Mesodermal cell (in vitro differentiated cells): Measurements from ENCODE around the gene C1R.

Source experiments
- H3K27ac ChIP-seq: 2 replicates; pipeline ENCODE4 v1.7.0; 2013; ENCODE audit warnings: mild to moderate bottlenecking, low read depth, low read length, moderate library complexity; ENCODE audit not compliant: severe bottlenecking
- H3K36me3 ChIP-seq: 2 replicates; pipeline ENCODE4 v1.7.1; 2013; ENCODE audit warnings: mild to moderate bottlenecking, low read length, moderate library complexity; ENCODE audit not compliant: control insufficient read depth, insufficient read depth
- H3K4me1 ChIP-seq: one replicate; pipeline ENCODE4 v1.7.1; 2013; ENCODE audit warnings: mild to moderate bottlenecking, low read length; ENCODE audit not compliant: insufficient read depth, control insufficient read depth, poor library complexity, severe bottlenecking
- H3K4me3 ChIP-seq: 2 replicates; pipeline ENCODE4 v1.7.0; 2013; ENCODE audit warnings: low read length, control low read depth, mild to moderate bottlenecking; ENCODE audit not compliant: insufficient read depth, poor library complexity, severe bottlenecking; ENCODE audit errors: extremely low read depth
- H3K9me3 ChIP-seq: 2 replicates; pipeline ENCODE4 v1.7.1; 2013; ENCODE audit warnings: mild to moderate bottlenecking, low read length, moderate library complexity; ENCODE audit not compliant: control insufficient read depth
- WGBS, 2 experiments: methylation state at CpG; one replicate each; pipeline ENCODE4 v1.1.5; 2013; ENCODE audit warnings: missing lambda C conversion rate in 2 of 2; ENCODE audit not compliant: insufficient coverage in 2 of 2; 5-methylcytosine and 5-hydroxymethylcytosine counted together

C1R gene

GRCh38 chr12:7096979-7097378 is 4.7 kb upstream of the C1R start:
- Histone ChIP-seq H3K4me1 (no peaks in the 10 kb centered on the region), H3K27ac (no peak overlapping the region), H3K9me3 (no peaks in the 10 kb centered on the region), H3K4me3 (no peak overlapping the region), H3K36me3 (peaks cover 5% of the 10 kb centered on the region)
- WGBS, 2 experiments: 91 to 95% methylated on average over 18 of the region's 19 CpGs

DNA sequence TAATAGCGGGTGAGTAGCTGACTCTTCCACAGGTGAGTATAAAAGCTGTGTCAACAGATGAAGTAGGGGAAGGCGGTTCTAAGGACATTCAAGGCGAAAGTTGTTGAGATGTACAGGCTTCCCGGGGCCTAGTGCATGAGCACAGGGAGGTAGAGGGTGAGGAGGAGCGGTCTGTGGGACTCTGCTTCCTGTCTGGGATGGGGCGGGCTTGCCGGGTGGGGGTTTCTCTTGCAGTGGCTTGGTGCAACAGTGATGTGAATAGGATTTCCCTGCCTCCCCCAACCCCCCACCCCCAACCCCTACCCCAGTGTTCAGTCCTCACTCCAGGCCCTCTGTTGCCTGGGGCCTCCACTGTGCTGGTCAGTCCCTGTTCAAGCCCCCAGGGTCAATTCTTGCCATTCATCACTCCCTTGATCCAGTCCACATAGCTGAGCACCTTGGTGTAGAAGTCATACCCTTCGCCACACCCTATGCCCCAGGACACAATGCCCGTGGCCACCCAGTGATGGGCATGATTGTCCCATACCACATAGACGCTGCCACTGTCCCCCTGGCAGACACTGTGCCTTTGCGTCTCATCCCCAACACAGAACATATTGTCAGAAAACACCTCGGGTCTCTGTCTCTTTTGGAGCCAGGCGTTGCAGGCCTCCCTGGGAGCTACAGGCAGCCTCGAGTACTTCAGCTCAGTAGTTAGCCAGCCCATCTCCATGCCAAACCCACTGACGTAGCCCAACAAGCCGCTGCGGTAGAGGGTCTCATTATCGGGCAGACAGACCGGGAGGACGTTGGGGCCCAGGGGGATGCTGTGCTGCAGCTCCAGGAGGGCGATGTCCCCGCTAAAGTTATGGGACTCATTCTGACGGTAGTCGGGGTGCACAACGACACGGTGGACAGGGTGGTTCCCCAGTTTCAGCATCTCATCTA is 4.0 kb upstream of the C1R start:
- no peaks in the 10 kb centered on the region for H3K9me3 ChIP-seq
- H3K27ac ChIP-seq: no peak overlapping the region
- H3K4me1 ChIP-seq: no peaks in the 10 kb centered on the region
- 94 to 95% methylated on average over 21 to 22 of the region's 26 CpGs for WGBS, 2 experiments
- H3K36me3 ChIP-seq: peaks cover 5% of the 10 kb centered on the region
- H3K4me3 ChIP-seq: no peak overlapping the region

GRCh38 chr12:7093892-7094291 is 1.6 kb upstream of the C1R start:
- Histone ChIP-seq H3K4me3 (no peak overlapping the region), H3K9me3 (no peaks in the 10 kb centered on the region), H3K27ac (no peak overlapping the region), H3K36me3 (no peaks in the 10 kb centered on the region), H3K4me1 (no peaks in the 10 kb centered on the region)
- 87 to 96% methylated on average over 7 to 10 of the region's 10 CpGs for WGBS, 2 experiments

DNA sequence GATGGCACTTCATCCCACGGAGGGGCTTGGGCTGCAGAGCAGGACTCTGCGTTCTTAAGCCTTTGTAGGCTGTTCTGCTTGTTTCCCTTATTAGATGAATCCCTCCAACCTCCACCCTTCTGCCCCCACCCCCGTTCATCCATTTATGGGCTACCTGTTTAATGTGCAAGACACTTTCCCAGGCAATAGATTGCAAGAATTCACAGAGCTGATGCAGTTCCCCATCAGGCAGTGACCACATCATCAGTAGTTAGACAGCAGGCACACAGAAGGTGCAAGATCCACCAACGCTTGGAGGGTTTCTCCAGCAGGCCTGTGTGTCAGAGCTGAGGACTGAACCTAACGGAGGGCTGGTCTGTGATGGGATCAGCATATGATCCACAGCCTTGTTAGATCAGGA is 1.2 kb upstream of the C1R start:
- Histone ChIP-seq H3K4me1 (no peaks in the 10 kb centered on the region), H3K4me3 (no peak overlapping the region), H3K27ac (no peak overlapping the region), H3K9me3 (no peaks in the 10 kb centered on the region), H3K36me3 (no peaks in the 10 kb centered on the region)
- WGBS, 2 experiments: 89 to 94% methylated on average over 5 of the region's 5 CpGs

- Histone ChIP-seq H3K36me3 (no peaks in the 10 kb centered on the region), H3K9me3 (no peaks in the 10 kb centered on the region), H3K27ac (no peak overlapping the region), H3K4me3 (no peak overlapping the region), H3K4me1 (no peaks in the 10 kb centered on the region)
- WGBS, 2 experiments: 84 to 87% methylated on average over 5 of the region's 8 CpGs
Observed at GRCh38 chr12:7092986-7093460, 778 bp upstream of the C1R start.

- whole genome bisulfite sequencing, 2 experiments: 78 to 94% methylated on average over 4 to 6 of the region's 10 CpGs
- Histone ChIP-seq H3K36me3 (no peaks in the 10 kb centered on the region), H3K9me3 (no peaks in the 10 kb centered on the region), H3K27ac (no peak overlapping the region), H3K4me3 (no peak overlapping the region), H3K4me1 (no peaks in the 10 kb centered on the region)
Observed at GRCh38 chr12:7091660-7092228, 501 bp downstream of the C1R start.

DNA sequence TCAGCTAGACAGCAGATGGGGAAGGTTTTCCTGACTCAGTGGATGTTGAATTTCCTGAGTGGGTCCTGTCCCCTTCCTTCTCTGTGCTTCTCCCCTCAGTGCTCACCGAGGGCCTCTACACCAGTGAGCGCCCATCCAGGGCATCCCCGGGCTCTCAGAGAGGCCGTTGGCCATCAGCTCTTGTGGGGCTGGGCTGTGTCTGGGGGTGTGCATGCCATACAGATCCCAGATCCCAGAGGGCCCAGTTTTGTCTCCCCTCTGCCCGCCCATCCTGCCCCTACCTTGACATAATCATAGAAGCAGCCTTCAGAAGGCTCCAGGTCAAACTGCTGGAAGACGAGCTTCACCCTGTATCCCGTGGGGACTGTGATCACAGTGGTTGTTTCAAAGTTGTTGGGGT is 1.1 kb downstream of the C1R start:
- 91 to 94% methylated on average over 4 to 6 of the region's 7 CpGs for WGBS, 2 experiments
- Histone ChIP-seq H3K27ac (no peak overlapping the region), H3K9me3 (no peaks in the 10 kb centered on the region), H3K4me3 (no peak overlapping the region), H3K4me1 (no peaks in the 10 kb centered on the region), H3K36me3 (no peaks in the 10 kb centered on the region)

DNA sequence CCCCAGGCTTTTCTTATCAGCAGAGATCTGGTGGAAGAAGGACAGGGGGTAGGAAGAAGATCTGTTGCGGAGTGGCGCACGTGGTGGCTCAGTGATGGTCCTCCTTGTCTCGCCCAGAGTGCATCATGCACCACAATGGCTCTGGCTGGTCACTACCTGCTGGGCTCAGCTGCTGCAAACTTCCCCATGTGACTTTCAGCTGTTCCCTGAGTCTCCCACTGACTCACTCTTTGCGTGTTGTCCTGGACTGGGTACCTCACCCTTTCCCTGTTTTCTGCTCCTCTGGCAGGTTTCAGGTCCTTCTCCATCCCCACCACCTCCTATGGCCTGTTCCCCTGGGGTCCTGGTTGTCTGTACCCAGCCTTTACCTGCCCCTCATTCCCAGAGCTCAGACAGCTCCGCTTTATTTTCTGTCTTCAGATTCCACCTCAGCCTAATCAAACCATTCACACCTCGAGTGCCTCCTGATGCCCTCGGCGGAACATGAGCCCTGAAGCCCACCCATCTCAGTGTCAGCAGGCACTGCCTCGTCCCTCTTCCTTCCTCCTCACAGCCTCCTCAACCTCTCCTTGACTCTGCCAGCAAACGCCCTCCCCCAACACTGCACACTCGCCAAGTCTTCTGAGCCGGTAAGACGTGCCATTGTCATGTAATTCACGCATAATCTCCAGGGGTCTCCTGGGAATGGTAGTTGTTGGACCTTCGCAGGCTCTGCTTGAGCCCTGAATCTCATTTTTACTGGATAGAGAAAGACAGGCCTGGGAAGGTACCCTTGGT is 1.8 kb downstream of the C1R start:
- WGBS, 2 experiments: 63 to 68% methylated on average over 16 of the region's 16 CpGs

GRCh38 chr12:7089196-7089871 is 2.9 kb downstream of the C1R start:
- H3K36me3 ChIP-seq: no peaks in the 10 kb centered on the region
- H3K4me1 ChIP-seq: no peaks in the 10 kb centered on the region
- no peak overlapping the region for H3K4me3 ChIP-seq
- H3K9me3 ChIP-seq: no peaks in the 10 kb centered on the region
- 88 to 93% methylated on average over 9 to 11 of the region's 11 CpGs for WGBS, 2 experiments
- no peak overlapping the region for H3K27ac ChIP-seq

More for the DNA sequence above, 1.8 kb downstream of the C1R start:
- Histone ChIP-seq H3K9me3 (no peaks in the 10 kb centered on the region), H3K36me3 (no peaks in the 10 kb centered on the region), H3K27ac (no peak overlapping the region), H3K4me3 (no peak overlapping the region), H3K4me1 (no peaks in the 10 kb centered on the region)

GRCh38 chr12:7083125-7083524 is 9.1 kb downstream of the C1R start:
- Histone ChIP-seq H3K27ac (no peak overlapping the region), H3K9me3 (peaks cover 6% of the 10 kb centered on the region), H3K4me3 (no peak overlapping the region), H3K4me1 (peaks cover 5% of the 10 kb centered on the region), H3K36me3 (no peaks in the 10 kb centered on the region)
